ENCODE data around the gene TBC1D5. TPM values are rescaled to one million over a fixed set of nuclear protein-coding genes. Genes with fewer than 3 reads are reported as not detected.

The TBC1D5 gene
- polyA plus RNA-seq, 6 donors from 2014 or later, result 54.7 to 83.0 (median 73.6) TPM

- peaks cover 0 to 7% of the 10 kb centered on the region in 2 donors for H3K36me3 Mint-ChIP-seq
- DNase-seq, result no peak
- H3K9me3 Mint-ChIP-seq, result peaks cover 0 to 9% (median 4%) of the 10 kb centered on the region in 7 donors
- H3K27ac Mint-ChIP-seq, result peak overlapping the region in 1 of 6 donors; percentile 50
- no peak overlapping the region for H3K4me3 Mint-ChIP-seq
- H3K4me1 Mint-ChIP-seq, result peaks cover 7 to 17% (median 9%) of the 10 kb centered on the region in 3 donors
- no peak for ATAC-seq (ENCODE audit: low read depth in 2 of 2)
- peaks cover 0 to 8% (median 7%) of the 10 kb centered on the region in 3 donors for H3K27me3 Mint-ChIP-seq
Measured at GRCh38 chr3:17770682-17771081, 28.3 kb upstream of the TBC1D5 start.

DNA sequence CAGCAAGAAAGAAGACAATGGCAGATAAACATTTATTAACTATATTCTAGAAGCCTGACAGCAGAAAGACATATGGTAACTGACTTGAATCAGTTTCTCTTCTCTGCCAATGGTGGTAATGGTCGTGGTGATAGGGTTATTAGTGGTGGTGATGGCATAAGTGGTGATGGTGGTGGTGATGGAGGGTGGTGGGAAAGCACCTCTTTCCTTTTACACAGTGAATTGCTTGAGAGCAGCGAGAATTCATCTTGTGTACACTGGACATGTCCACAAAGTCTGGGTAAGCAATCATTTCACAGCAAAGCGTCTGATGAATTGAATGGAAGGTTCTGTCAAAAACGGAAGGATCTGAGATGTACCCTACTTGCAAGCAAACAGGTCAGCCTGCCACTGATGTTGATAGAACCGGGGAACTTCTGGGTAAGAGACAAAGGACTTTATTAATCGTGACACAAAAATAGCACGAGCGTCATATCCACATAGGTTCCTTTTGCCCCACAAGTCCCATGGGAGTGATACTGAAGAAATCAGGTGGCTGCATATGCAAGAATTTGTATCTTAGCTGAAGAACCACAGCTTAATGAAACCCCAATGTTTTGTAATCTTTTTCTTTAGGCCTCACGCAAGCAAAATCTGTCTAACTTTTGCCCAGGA lies 23.5 kb upstream of the TBC1D5 start:
- H3K36me3 Mint-ChIP-seq, result no peaks in the 10 kb centered on the region
- H3K9me3 Mint-ChIP-seq, result no peaks in the 10 kb centered on the region
- peak overlapping the region in 4 of 6 donors; percentile 19 to 87 (median 64) for H3K27ac Mint-ChIP-seq
- ATAC-seq (ENCODE audit: low read depth in 2 of 2), result peak; percentile 83 to 93
- DNase-seq, result peak; percentile 33
- H3K27me3 Mint-ChIP-seq, result no peaks in the 10 kb centered on the region
- H3K4me3 Mint-ChIP-seq, result no peak overlapping the region
- H3K4me1 Mint-ChIP-seq, result peaks cover 8 to 18% (median 10%) of the 10 kb centered on the region in 3 donors

GRCh38 chr3:17761563-17761962 lies 19.1 kb upstream of the TBC1D5 start:
- ATAC-seq (ENCODE audit: low read depth in 2 of 2) (no peak), DNase-seq (no peak)
- H3K36me3 Mint-ChIP-seq, result no peaks in the 10 kb centered on the region
- H3K9me3 Mint-ChIP-seq, result no peaks in the 10 kb centered on the region
- H3K27ac Mint-ChIP-seq, result no peak overlapping the region
- H3K27me3 Mint-ChIP-seq, result no peaks in the 10 kb centered on the region
- H3K4me3 Mint-ChIP-seq, result no peak overlapping the region
- H3K4me1 Mint-ChIP-seq, result peaks cover 8 to 12% (median 10%) of the 10 kb centered on the region in 3 donors

GRCh38 chr3:17759901-17760300 lies 17.5 kb upstream of the TBC1D5 start:
- H3K36me3 Mint-ChIP-seq, result no peaks in the 10 kb centered on the region
- no peaks in the 10 kb centered on the region for H3K27me3 Mint-ChIP-seq
- no peak overlapping the region for H3K4me3 Mint-ChIP-seq
- H3K27ac Mint-ChIP-seq, result no peak overlapping the region
- DNase-seq (no peak), ATAC-seq (ENCODE audit: low read depth in 2 of 2) (no peak)
- peaks cover 4 to 12% (median 6%) of the 10 kb centered on the region in 3 donors for H3K4me1 Mint-ChIP-seq
- H3K9me3 Mint-ChIP-seq, result no peaks in the 10 kb centered on the region

DNA sequence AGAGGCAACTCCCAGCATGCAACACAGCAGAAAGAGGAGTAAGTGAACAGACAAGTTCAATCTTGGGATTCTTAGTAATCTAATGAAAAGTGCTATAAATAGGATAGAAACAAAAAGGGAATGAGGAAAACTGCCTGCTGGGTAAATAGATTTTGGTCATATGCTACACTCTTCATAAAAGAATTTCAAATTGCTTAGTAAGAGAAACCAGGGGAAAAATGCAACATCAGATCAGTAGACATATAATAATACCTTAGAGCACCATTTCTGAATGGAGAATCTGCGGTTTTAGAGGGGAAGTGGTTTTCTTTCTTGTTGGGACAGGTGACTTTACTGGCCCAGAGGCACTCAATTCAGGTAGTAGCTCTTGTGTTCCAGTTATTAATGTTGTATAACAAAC lies 13.4 kb upstream of the TBC1D5 start:
- H3K27ac Mint-ChIP-seq, result no peak overlapping the region
- H3K9me3 Mint-ChIP-seq, result no peaks in the 10 kb centered on the region
- H3K4me1 Mint-ChIP-seq, result peaks cover 4 to 6% (median 5%) of the 10 kb centered on the region in 3 donors
- H3K4me3 Mint-ChIP-seq, result no peak overlapping the region
- no peaks in the 10 kb centered on the region for H3K36me3 Mint-ChIP-seq
- no peaks in the 10 kb centered on the region for H3K27me3 Mint-ChIP-seq
- ATAC-seq (ENCODE audit: low read depth in 2 of 2) (no peak), DNase-seq (no peak)

- DNase-seq, result no peak
- H3K27ac Mint-ChIP-seq, result no peak overlapping the region
- no peaks in the 10 kb centered on the region for H3K36me3 Mint-ChIP-seq
- H3K4me3 Mint-ChIP-seq, result no peak overlapping the region
- peaks cover 18 to 20% (median 18%) of the 10 kb centered on the region in 3 donors for H3K4me1 Mint-ChIP-seq
- no peak for ATAC-seq (ENCODE audit: low read depth in 2 of 2)
- H3K27me3 Mint-ChIP-seq, result no peaks in the 10 kb centered on the region
- H3K9me3 Mint-ChIP-seq, result no peaks in the 10 kb centered on the region
Measured at GRCh38 chr3:17753632-17753992, 11.2 kb upstream of the TBC1D5 start.

GRCh38 chr3:17752876-17753631 lies 10.6 kb upstream of the TBC1D5 start:
- ATAC-seq (ENCODE audit: low read depth in 2 of 2), result no peak
- Mint-ChIP-seq H3K36me3 (no peaks in the 10 kb centered on the region), H3K4me1 (peaks cover 18 to 20% (median 19%) of the 10 kb centered on the region in 3 donors), H3K4me3 (no peak overlapping the region), H3K9me3 (no peaks in the 10 kb centered on the region), H3K27me3 (no peaks in the 10 kb centered on the region), H3K27ac (no peak overlapping the region)
- DNase-seq, result no peak

DNA sequence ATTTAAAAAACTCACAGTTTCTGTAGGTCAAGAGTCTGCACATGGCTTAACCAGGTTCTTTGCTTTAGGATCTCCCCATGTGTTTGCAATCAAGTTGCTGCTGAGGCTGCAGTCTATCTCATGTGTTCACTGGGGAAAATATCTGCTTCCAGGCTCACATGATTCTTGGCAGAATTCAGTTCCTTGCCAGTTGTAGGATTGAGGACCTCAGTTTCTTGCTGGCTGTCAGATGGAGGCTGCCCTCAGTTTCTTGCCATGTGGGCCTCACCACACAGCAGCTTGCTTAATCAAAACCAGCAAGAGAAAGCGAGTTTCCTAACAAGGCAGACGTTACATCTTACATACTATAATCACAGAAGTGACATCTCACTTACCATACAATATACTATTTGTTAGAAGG lies 10.0 kb upstream of the TBC1D5 start:
- H3K9me3 Mint-ChIP-seq, result no peaks in the 10 kb centered on the region
- no peak for ATAC-seq (ENCODE audit: low read depth in 2 of 2)
- no peak overlapping the region for H3K27ac Mint-ChIP-seq
- no peak overlapping the region for H3K4me3 Mint-ChIP-seq
- H3K36me3 Mint-ChIP-seq, result no peaks in the 10 kb centered on the region
- no peaks in the 10 kb centered on the region for H3K27me3 Mint-ChIP-seq
- H3K4me1 Mint-ChIP-seq, result peaks cover 23 to 26% (median 25%) of the 10 kb centered on the region in 3 donors
- no peak for DNase-seq

DNA sequence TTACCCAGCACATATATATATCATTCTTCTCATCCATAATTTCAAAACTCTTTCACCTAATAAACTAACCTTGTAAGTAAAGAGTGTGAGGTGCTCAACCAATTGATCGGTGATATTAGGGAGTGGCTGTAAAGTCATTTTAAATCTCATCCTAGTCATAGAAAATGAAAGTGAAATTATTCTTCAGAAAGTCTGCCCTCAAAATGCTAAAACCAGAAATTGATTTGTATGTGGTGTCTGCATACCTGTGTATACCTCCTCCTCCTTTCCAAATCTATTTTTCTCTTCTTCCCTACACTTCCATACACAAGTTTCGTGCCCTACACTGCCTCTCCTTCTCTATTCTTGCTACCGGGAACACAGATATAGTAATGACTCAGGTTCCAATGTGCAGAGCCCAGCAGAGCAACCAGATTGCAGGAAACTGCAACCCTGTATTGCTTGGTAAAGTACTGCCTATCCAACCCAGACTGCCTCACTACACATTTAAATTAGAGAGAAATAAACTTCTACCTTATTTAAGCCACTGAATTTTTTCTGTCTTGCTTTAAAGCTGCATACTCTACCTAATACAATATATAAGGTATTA lies 7.4 kb upstream of the TBC1D5 start:
- Mint-ChIP-seq H3K27ac (peak overlapping the region; percentile 72 to 94 (median 82)), H3K27me3 (no peaks in the 10 kb centered on the region)
- DNase-seq, result no peak

DNA sequence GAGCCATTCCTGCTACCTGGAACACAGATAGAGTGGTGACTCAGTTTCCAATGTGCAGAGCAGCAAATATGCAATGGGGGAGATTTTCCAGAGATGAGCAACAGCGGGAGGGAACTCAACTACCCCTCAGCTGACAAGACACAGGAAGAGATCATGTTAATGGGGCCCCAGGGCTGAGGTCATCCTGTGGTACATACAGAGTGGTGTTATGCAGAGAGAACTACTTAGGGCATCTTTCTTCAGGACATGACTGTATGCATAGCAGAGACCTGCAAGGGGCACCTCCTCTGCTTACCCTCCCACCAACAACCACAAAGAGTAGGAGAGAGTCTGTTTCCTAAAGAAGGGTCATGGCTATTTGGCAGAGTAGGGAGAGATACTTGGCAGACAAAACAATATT lies 6.8 kb upstream of the TBC1D5 start:
- ATAC-seq (ENCODE audit: low read depth in 2 of 2) (peak in 1 of 2 donors; percentile 39), DNase-seq (no peak)
- peak overlapping the region; percentile 4 to 83 (median 74) for H3K4me3 Mint-ChIP-seq
- peaks cover 30 to 38% (median 31%) of the 10 kb centered on the region in 3 donors for H3K4me1 Mint-ChIP-seq
- no peaks in the 10 kb centered on the region for H3K27me3 Mint-ChIP-seq
- no peaks in the 10 kb centered on the region for H3K36me3 Mint-ChIP-seq
- H3K9me3 Mint-ChIP-seq, result no peaks in the 10 kb centered on the region
- peak overlapping the region in 5 of 6 donors; percentile 57 to 87 (median 79) for H3K27ac Mint-ChIP-seq

More for the DNA sequence above, 7.4 kb upstream of the TBC1D5 start:
- peak overlapping the region; percentile 52 to 83 (median 73) for H3K4me3 Mint-ChIP-seq
- ATAC-seq (ENCODE audit: low read depth in 2 of 2), result peak in 1 of 2 donors; percentile 26
- no peaks in the 10 kb centered on the region for H3K9me3 Mint-ChIP-seq
- H3K36me3 Mint-ChIP-seq, result no peaks in the 10 kb centered on the region
- H3K4me1 Mint-ChIP-seq, result peaks cover 30 to 38% (median 31%) of the 10 kb centered on the region in 3 donors

DNA sequence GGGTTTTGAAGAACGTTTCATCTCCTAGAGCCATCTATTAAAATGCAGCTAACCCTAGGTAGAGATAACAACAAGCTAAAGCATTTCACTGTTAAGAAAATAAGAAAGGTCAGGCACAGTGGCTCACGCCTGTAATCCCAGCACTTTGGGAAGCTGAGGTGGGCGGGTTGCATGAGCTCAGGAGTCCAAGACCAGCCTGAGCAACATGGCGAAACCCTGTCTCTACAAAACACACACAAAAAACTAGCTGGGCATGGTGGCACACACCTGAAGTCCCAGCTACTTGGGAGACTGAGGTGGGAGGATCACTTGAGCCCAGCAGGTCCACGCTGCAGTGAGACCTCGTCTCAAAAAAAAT lies 5.4 kb upstream of the TBC1D5 start:
- Mint-ChIP-seq H3K4me3 (peak overlapping the region in 7 of 8 donors; percentile 58 to 88 (median 72)), H3K27me3 (no peaks in the 10 kb centered on the region), H3K4me1 (peaks cover 35 to 43% (median 36%) of the 10 kb centered on the region in 3 donors), H3K9me3 (no peaks in the 10 kb centered on the region), H3K27ac (peak overlapping the region; percentile 84 to 97 (median 94)), H3K36me3 (no peaks in the 10 kb centered on the region)
- no peak for DNase-seq
- ATAC-seq (ENCODE audit: low read depth in 2 of 2), result peak in 1 of 2 donors; percentile 5

DNA sequence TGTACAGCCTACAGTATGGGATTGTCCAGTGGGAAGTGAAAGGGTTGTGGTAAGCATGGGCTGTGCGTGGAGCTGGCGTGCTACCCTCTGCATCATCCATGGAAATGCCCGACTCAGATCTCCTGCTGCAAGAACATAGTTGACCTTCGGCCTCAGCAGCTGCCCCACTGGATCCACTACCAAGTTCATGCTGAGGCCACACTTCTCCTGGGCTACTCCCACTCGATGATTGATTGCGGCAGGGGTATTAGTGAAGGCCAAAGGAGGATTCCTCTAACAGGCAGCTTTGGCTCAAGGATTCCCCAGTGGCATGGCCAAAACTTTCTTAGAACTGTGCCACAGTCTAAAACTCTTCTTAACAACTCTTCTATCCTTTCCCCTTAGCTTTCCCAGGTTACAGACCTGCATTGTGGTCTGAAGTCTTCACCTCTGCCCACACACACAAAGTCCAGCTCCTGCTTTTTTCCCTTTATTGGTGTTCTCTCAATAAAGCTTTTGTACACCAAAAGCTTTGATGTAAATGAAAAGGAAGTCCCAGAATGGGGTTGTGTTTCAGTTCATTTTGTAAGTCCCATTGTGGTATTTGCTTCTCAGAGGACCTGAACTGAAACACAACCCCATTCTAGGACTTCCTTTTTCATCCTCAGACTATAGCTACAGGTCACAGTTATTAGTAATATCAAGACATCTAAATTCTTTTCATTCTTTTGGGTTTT lies 4.9 kb upstream of the TBC1D5 start:
- peaks cover 35 to 43% (median 36%) of the 10 kb centered on the region in 3 donors for H3K4me1 Mint-ChIP-seq
- peak overlapping the region in 7 of 8 donors; percentile 58 to 88 (median 72) for H3K4me3 Mint-ChIP-seq
- H3K36me3 Mint-ChIP-seq, result no peaks in the 10 kb centered on the region
- peak overlapping the region; percentile 84 to 97 (median 94) for H3K27ac Mint-ChIP-seq
- no peaks in the 10 kb centered on the region for H3K27me3 Mint-ChIP-seq
- ATAC-seq (ENCODE audit: low read depth in 2 of 2) (peak; percentile 35 to 44), DNase-seq (peak; percentile 38)
- H3K9me3 Mint-ChIP-seq, result no peaks in the 10 kb centered on the region

GRCh38 chr3:17745894-17746293 lies 3.5 kb upstream of the TBC1D5 start:
- Mint-ChIP-seq H3K4me3 (peak overlapping the region in 3 of 8 donors; percentile 7 to 66 (median 47)), H3K27me3 (no peaks in the 10 kb centered on the region), H3K36me3 (no peaks in the 10 kb centered on the region), H3K4me1 (peaks cover 42 to 49% (median 42%) of the 10 kb centered on the region in 3 donors), H3K27ac (peak overlapping the region in 4 of 6 donors; percentile 40 to 84 (median 68)), H3K9me3 (no peaks in the 10 kb centered on the region)
- ATAC-seq (ENCODE audit: low read depth in 2 of 2) (no peak), DNase-seq (no peak)

Measured in naive B cell (primary cell).